Tibial nerve (tissue), 3 donors: ENCODE results near the gene UPK3A.

Experiments used
- CTCF ChIP-seq, 5 experiments: fragments of 200-600 bp in 3 of 5; fragments of 450-650 bp in 2 of 5; sonication (generic) in 3 of 5; IDR thresholded peaks; one replicate each; pipeline ENCODE4 v1.5.1; 2016 to 2019; ENCODE audit warnings: antibody characterized with exemption in 5 of 5, mild to moderate bottlenecking in 3 of 5, moderate library complexity in 2 of 5
- POLR2A ChIP-seq, 2 donors: fragments of 450-650 bp; IDR thresholded peaks; one replicate each; pipeline ENCODE4 v1.6.1; 2017; ENCODE audit warnings: antibody characterized with exemption in 2 of 2, mild to moderate bottlenecking in 2 of 2, moderate library complexity in 2 of 2

DNA sequence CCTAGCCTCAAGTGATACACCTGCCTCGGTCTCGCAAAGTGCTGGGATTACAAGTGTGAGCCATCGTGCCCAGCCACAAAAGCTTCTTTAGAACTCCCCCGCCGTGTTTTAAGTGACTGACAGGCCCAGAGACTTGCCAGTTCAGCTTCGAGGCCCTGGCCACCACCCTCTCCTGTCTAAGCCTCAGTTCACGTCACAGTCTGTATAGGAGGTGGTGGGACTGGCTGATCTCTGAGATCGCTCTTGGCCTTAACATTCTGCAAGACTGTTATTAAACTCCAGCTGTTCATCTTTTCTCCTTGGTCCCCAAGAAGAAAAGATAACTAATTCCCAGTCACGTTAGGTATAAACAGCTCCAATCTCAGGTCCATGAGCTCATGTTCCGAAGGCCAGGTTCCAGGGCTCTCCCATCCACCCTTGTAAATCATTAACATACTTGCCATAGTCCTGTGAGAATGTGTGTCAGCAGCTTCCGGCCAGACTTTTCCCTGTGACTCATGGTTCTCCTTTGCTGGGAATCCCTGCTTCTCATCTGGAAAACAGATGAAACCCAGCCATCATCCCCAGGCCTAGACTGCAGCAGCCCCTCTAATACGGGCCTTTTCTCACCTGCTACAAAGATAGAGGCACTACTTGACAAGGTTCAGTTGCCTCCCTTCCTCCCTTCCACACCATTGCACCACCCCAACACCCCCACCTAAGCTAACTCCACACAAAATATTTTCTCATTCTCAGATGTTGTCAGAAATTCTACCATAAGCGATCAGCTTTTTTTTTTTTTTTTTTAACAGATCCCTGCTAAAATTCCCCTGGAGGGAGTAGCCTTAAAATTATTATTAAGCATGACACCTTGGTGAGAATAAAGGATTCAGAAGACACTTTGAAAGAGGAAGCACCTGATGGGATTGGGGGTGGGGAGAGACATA is 38.4 kb upstream of the UPK3A start:
- TF ChIP-seq POLR2A (IDR thresholded peaks at IDR 0.05): no peak
- no peak for TF ChIP-seq CTCF (IDR thresholded peaks at IDR 0.05)
